GM21390 (cell line): ENCODE results near the gene RGS14.
"Not testable (repeated sequence)": the region's sequence is repeated elsewhere in the genome, so short reads cannot be mapped to it uniquely, and the experiment has no call there.

Experiments
- ATAC-seq: cut with Tn5 transposase; IDR thresholded peaks from one replicate; pipeline ENCODE4 v1.9.1; 2021; ENCODE audit not compliant: unreplicated experiment

RGS14 gene

GRCh38 chr5:177375516-177375915 lies 17.8 kb downstream of the RGS14 start:
- not testable (repeated sequence) for ATAC-seq

- ATAC-seq, result no peak
Measured at GRCh38 chr5:177376107-177376506, 18.4 kb downstream of the RGS14 start.

- no peak for ATAC-seq
Measured at GRCh38 chr5:177377851-177378776, 20.4 kb downstream of the RGS14 start.

GRCh38 chr5:177378884-177379883 lies 21.5 kb downstream of the RGS14 start:
- ATAC-seq, result no peak

GRCh38 chr5:177380805-177381126 lies 23.0 kb downstream of the RGS14 start:
- no peak for ATAC-seq

GRCh38 chr5:177382423-177383029 lies 24.8 kb downstream of the RGS14 start:
- no peak for ATAC-seq

- ATAC-seq, result no peak
Measured at GRCh38 chr5:177383181-177383580, 25.5 kb downstream of the RGS14 start.

GRCh38 chr5:177384134-177384533 lies 26.4 kb downstream of the RGS14 start, which contains the start of gene SLC34A1:
TSS of gene SLC34A1 (plus strand) at chr5:177384434. CDS start at chr5:177385742, 1,308 bp downstream.
- ATAC-seq, result no peak

GRCh38 chr5:177385720-177386119 lies 28.0 kb downstream of the RGS14 start:
- ATAC-seq, result no peak

- no peak for ATAC-seq
Measured at GRCh38 chr5:177386542-177386941, 28.8 kb downstream of the RGS14 start.

- ATAC-seq, result no peak
Measured at GRCh38 chr5:177387405-177387804, 29.7 kb downstream of the RGS14 start.

- no peak for ATAC-seq
Measured at GRCh38 chr5:177388521-177389052, 30.9 kb downstream of the RGS14 start.

GRCh38 chr5:177389241-177390169 lies 31.8 kb downstream of the RGS14 start:
- ATAC-seq, result no peak

GRCh38 chr5:177390363-177391300 lies 32.9 kb downstream of the RGS14 start:
- ATAC-seq, result peak; percentile 58

GRCh38 chr5:177392765-177393164 lies 35.0 kb downstream of the RGS14 start:
- ATAC-seq, result no peak

- no peak for ATAC-seq
Measured at GRCh38 chr5:177393206-177393765, 35.6 kb downstream of the RGS14 start.

- no peak for ATAC-seq
Measured at GRCh38 chr5:177393990-177394389, 36.3 kb downstream of the RGS14 start.

- no peak for ATAC-seq
Measured at GRCh38 chr5:177396078-177396477, 38.4 kb downstream of the RGS14 start.
